HepG2 (cell line): Measurements from ENCODE around the gene ATP13A5. TPM values are rescaled to one million over a fixed set of nuclear protein-coding genes. Genes with fewer than 3 reads are reported as not detected.

ENCODE experiments used
- ATAC-seq: fragments of 200-7000 bp; cut with Tn5 transposase; 3 replicates; pipeline ENCODE4 v1.9.1; 2020; ENCODE audit warnings: mild to moderate bottlenecking, moderate library complexity
- BruUV-seq: library from RNA; stranded (reverse); fragments of 400-500 nt; replicated peaks from 2 replicates; lab custom pipeline; 2021; lab: Mats Ljungman, UMichigan
- CTCF ChIA-PET: fragments of 300-600 bp; formaldehyde crosslinking; extraction: SDS; loops from one replicate; lab custom pipeline; 2021; ENCODE audit warnings: low total read pairs, inconsistent platforms, low intra/inter-chr PET ratio; lab: Yijun Ruan, JAX
- POLR2A ChIA-PET: fragments of 350-600 bp; sonication (Branson Sonifier 250); formaldehyde crosslinking; loops from one replicate; lab custom pipeline; 2020; ENCODE audit warnings: antibody characterized with exemption, inconsistent platforms; lab: Yijun Ruan, JAX
- DNase-seq: peaks from one replicate; pipeline ENCODE4 v3.0.0-alpha.2; 2015; ENCODE audit warnings: low spot score
- FAIRE-seq: peaks from 3 replicates; lab custom pipeline; 2011; peaks lifted over from hg19 to GRCh38; lab: Jason Lieb, UNC
- H2AFZ ChIP-seq: one replicate; pipeline ENCODE4 v1.6.1; 2011; ENCODE audit warnings: low read length, inconsistent platforms
- H3K27ac ChIP-seq: fragments of 300-600 bp; 3 replicates; pipeline ENCODE4 v1.8.0; 2011; ENCODE audit warnings: mixed run types, mild to moderate bottlenecking, mixed read lengths, low read length, inconsistent platforms; ENCODE audit not compliant: insufficient read depth; ENCODE audit errors: extremely low read length
- H3K27me3 ChIP-seq, 2 experiments: fragments of 200-600 bp in 1 of 2; 2 replicates in 1 of 2; 3 replicates in 1 of 2; pipeline versions ENCODE4 v1.6.0 to v1.8.0; 2011; ENCODE audit warnings: low read length in 2 of 2, mild to moderate bottlenecking in 2 of 2, moderate library complexity in 2 of 2, inconsistent platforms in 1 of 2; ENCODE audit not compliant: insufficient read depth in 2 of 2, control insufficient read depth in 1 of 2
- H3K36me3 ChIP-seq, 2 experiments: fragments of 200-600 bp in 1 of 2; replicated peaks in 1 of 2; 2 replicates in 1 of 2; 3 replicates in 1 of 2; pipeline versions ENCODE4 v1.5.1 to v1.8.0; 2011; ENCODE audit warnings: low read length in 2 of 2, inconsistent platforms in 1 of 2; ENCODE audit not compliant: insufficient read depth in 2 of 2, control insufficient read depth in 1 of 2
- H3K4me1 ChIP-seq: 2 replicates; pipeline ENCODE4 v1.5.1; 2012; ENCODE audit warnings: low read length, inconsistent platforms; ENCODE audit not compliant: insufficient read depth
- H3K4me2 ChIP-seq: 2 replicates; pipeline ENCODE4 v1.6.0; 2011; ENCODE audit warnings: low read depth, low read length, inconsistent platforms
- H3K4me3 ChIP-seq, 3 experiments: fragments of 200-600 bp in 1 of 3; sonication (generic), shearing (Covaris generic) in 1 of 3; replicated peaks in 1 of 3; 2 replicates each; pipeline ENCODE4 v1.5.1; 2011 to 2016; ENCODE audit warnings: low read length in 3 of 3, inconsistent platforms in 2 of 3, low read depth in 2 of 3, mild to moderate bottlenecking in 2 of 3, control low read depth in 1 of 3, mixed read lengths in 1 of 3; ENCODE audit not compliant: insufficient read depth in 1 of 3
- H3K79me2 ChIP-seq: one replicate; pipeline ENCODE4 v1.6.1; 2011; ENCODE audit warnings: low read length, inconsistent platforms; ENCODE audit not compliant: insufficient read depth
- H3K9ac ChIP-seq: 2 replicates; pipeline ENCODE4 v1.6.0; 2011; ENCODE audit warnings: mild to moderate bottlenecking, low read depth, low read length, inconsistent platforms; ENCODE audit not compliant: insufficient read depth
- H3K9me3 ChIP-seq: 2 replicates; pipeline ENCODE4 v1.5.1; 2012; ENCODE audit warnings: mild to moderate bottlenecking, low read length
- H4K20me1 ChIP-seq: 2 replicates; pipeline ENCODE4 v1.6.0; 2011; ENCODE audit warnings: inconsistent platforms, mild to moderate bottlenecking, low read length, moderate library complexity; ENCODE audit not compliant: insufficient read depth
- ASH2L ChIP-seq: fragments of 300-600, 200-600 bp; sonication (generic); IDR thresholded peaks from 2 replicates; pipeline ENCODE4 v1.7.0; 2017; ENCODE audit warnings: low read depth, mild to moderate bottlenecking, moderate library complexity, mixed read lengths, low read length; ENCODE audit not compliant: insufficient read length
- BRCA1 ChIP-seq: sonication (generic); formaldehyde crosslinking; IDR thresholded peaks from 2 replicates; pipeline ENCODE4 v1.4.0; 2020; ENCODE audit warnings: missing genetic modification reagents
- HHEX ChIP-seq: IDR thresholded peaks from 2 replicates; pipeline ENCODE4 v1.6.1; 2016; ENCODE audit warnings: control low read depth
- IRF1 ChIP-seq: sonication (generic); formaldehyde crosslinking; IDR thresholded peaks from 2 replicates; pipeline ENCODE4 v1.4.0; 2020; ENCODE audit warnings: low read depth, mild to moderate bottlenecking, missing genetic modification reagents
- JDP2 ChIP-seq: sonication (generic); formaldehyde crosslinking; IDR thresholded peaks from 2 replicates; pipeline ENCODE4 v1.8.1; 2022; ENCODE audit warnings: missing genetic modification reagents, borderline replicate concordance
- KAT7 ChIP-seq: IDR thresholded peaks from 2 replicates; pipeline ENCODE4 v1.6.1; 2018; ENCODE audit warnings: borderline replicate concordance, missing compliant biosample characterization
- NCOA5 ChIP-seq: sonication (generic); formaldehyde crosslinking; IDR thresholded peaks from 2 replicates; pipeline ENCODE4 v1.4.0; 2020; ENCODE audit warnings: missing genetic modification reagents
- RFX1 ChIP-seq: fragments of 450-650 bp; IDR thresholded peaks from 2 replicates; pipeline ENCODE4 v1.6.1; 2017
- TEAD3 ChIP-seq: optimal IDR thresholded peaks from 2 replicates; pipeline ENCODE3; 2016; ENCODE audit warnings: borderline replicate concordance
- ZNF292 ChIP-seq: sonication (generic); formaldehyde crosslinking; IDR thresholded peaks from 2 replicates; pipeline ENCODE4 v1.8.1; 2022; ENCODE audit warnings: mild to moderate bottlenecking, low read depth, missing genetic modification reagents, borderline replicate concordance
- ZNF678 ChIP-seq: sonication (generic); formaldehyde crosslinking; IDR thresholded peaks from 2 replicates; pipeline ENCODE4 v1.4.0; 2020; ENCODE audit warnings: mild to moderate bottlenecking, missing genetic modification reagents
- WGBS: methylation state at CpG from one replicate; pipeline ENCODE4 v1.1.6; 2017; ENCODE audit warnings: low lambda C conversion rate; 5-methylcytosine and 5-hydroxymethylcytosine counted together
- in situ Hi-C: cut with HindIII; loops from 2 replicates; pipeline ENCODE4 v1.10.0; 2017; ENCODE audit warnings: low pct_unique_long_range_greater_than_20kb; ENCODE audit not compliant: extremely low pct_ligation_motif_present
- intact Hi-C: fragments of 100-400 bp; cut with micrococcal nuclease; formaldehyde crosslinking; loops from one replicate; pipeline ENCODE4 v1.10.0; 2022; ENCODE audit not compliant: unreplicated experiment
- polyA plus RNA-seq, 8 experiments: library from polyadenylated mRNA; depleted of rRNA in 3 of 8; stranded (reverse) in 7 of 8; unstranded in 1 of 8; fragments of >200 nt; fragmentation: Illumina TruSeq in 4 of 8; extraction: Trizol in 4 of 8; gene quantifications; 2 replicates each; pipeline versions ENCODE4 v1.2.1 to v1.2.3, GENCODE V29; 2011 to 2016; ENCODE audit warnings: low read depth in 4 of 8, missing spikeins in 1 of 8, mixed read lengths in 1 of 8; ENCODE audit not compliant: insufficient read depth in 1 of 8
- total RNA-seq, 5 experiments: library from RNA; depleted of rRNA; stranded (reverse); fragments of >200 nt; fragmentation: Illumina TruSeq; extraction: Trizol; gene quantifications; 2 replicates each; pipeline ENCODE4 v1.2.3, GENCODE V29; 2016; ENCODE audit warnings: low read depth in 1 of 5
- TF ChIP-seq, protein P1 (sequence below): IDR thresholded peaks from 2 replicates; pipeline ENCODE4 v1.6.1; 2016

The ATP13A5 gene
- total and polyA plus RNA-seq, 2 of the 13 experiments (the other 11 are each of a cell fraction or from before 2014, with no cell fraction given): not detected

DNA sequence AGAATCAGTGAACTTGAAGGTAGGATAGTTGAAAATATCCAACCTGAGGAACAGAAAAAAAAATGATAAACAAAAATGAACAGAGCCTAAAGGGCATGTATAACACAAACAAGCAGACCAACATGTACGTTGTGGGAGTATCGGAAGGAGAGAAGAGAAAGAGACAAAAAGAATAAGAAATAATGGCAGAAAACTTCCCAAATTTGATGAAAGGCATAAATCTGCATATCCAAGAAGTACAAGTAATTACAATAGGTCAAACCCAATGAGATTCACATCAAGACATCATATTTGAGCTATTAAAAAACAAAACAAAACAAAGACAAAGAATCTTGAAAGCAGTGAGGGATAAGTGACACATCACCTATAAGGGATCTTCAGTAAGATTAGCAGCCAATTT lies 38.1 kb upstream of the ATP13A5 start (continued):
- TF ChIP-seq ZNF292 (CRISPR knock-in tag) (no peak), KAT7 (CRISPR knock-in tag) (no peak), BRCA1 (CRISPR knock-in tag) (no peak)
- TF ChIP-seq, protein P1, sequence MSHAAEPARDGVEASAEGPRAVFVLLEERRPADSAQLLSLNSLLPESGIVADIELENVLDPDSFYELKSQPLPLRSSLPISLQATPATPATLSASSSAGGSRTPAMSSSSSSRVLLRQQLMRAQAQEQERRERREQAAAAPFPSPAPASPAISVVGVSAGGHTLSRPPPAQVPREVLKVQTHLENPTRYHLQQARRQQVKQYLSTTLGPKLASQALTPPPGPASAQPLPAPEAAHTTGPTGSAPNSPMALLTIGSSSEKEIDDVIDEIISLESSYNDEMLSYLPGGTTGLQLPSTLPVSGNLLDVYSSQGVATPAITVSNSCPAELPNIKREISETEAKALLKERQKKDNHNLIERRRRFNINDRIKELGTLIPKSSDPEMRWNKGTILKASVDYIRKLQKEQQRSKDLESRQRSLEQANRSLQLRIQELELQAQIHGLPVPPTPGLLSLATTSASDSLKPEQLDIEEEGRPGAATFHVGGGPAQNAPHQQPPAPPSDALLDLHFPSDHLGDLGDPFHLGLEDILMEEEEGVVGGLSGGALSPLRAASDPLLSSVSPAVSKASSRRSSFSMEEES (CRISPR knock-in tag): no peak

- no peak overlapping the region for H3K4me2 ChIP-seq
- H3K4me3 ChIP-seq: no peak overlapping the region
- ATAC-seq: no peak
- no TSS peak for BruUV-seq
- no peaks in the 10 kb centered on the region for H3K27me3 ChIP-seq
- no peaks in the 10 kb centered on the region for H3K9me3 ChIP-seq
- no peak for DNase-seq
- ChIA-PET POLR2A (no interaction called here), CTCF (no interaction called here)
- FAIRE-seq: no peak
- intact Hi-C loops: no loop called here
- no peaks in the 10 kb centered on the region for H3K4me1 ChIP-seq
- no peaks in the 10 kb centered on the region for H3K36me3 ChIP-seq
- H2AFZ ChIP-seq: no peak overlapping the region
- H3K27ac ChIP-seq: no peak overlapping the region
- TF ChIP-seq NCOA5 (CRISPR knock-in tag) (no peak), HHEX (CRISPR knock-in tag) (no peak), TEAD3 (CRISPR knock-in tag) (no peak), ZNF678 (CRISPR knock-in tag) (no peak), RFX1 (no peak), ASH2L (no peak), JDP2 (CRISPR knock-in tag) (no peak), IRF1 (CRISPR knock-in tag) (no peak)
- H3K79me2 ChIP-seq: no peaks in the 10 kb centered on the region
- in situ Hi-C loops: no loop called here
- no peaks in the 10 kb centered on the region for H4K20me1 ChIP-seq
- no peak overlapping the region for H3K9ac ChIP-seq
- 0% methylated on average over 1 of the region's 1 CpG for WGBS
These were observed 29.1 kb upstream of the ATP13A5 start for GRCh38 chr3:193407688-193408087.
